ENCODE data around the gene ABHD10.

Gene ABHD10

DNA sequence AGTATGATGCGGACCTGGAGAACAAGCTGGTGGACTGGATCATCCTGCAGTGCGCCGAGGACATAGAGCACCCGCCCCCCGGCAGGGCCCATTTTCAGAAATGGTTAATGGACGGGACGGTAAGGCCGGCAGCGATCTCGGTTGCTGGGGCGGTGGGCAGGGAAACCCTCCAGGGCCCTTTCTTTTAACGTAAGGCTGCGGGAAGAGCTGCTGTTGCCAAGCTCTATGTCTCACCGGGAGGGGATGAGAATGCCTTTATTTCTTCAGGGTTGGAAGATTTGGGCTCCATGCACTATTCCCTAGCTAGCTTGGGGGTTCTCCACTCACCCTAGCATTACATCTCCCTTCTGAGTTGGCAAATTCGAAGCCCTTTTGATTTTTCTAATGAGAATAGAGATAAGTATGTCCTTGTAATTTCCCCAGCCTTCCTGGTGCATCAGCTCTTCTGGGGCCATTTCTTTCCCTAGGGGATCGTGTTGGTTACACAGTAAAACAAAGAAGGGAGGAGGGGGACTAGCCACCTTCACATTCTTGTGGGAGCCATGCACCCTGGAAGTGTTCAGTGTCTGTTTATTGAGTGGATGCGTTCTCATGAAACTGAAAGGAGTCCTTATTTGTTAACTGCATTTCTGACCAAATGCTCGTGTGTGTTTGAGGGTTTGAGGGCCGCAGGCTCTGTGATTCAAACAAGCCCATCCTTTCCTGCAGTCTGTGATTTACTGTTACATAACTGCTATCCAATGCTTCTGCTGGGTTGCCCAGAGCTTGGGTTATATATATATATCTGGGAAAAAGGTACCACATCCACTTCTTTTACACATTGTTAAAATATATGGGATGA, 20.9 kb downstream of the ABHD10 start:
- Mint-ChIP-seq H3K4me1 (ENCODE audit: low read depth in 2 of 2) (peaks cover 20% of the 10 kb centered on the region in 2 donors), H3K27me3 (no peaks in the 10 kb centered on the region), H3K9me3 (no peaks in the 10 kb centered on the region), H3K36me3 (ENCODE audit: insufficient read depth) (peaks cover 3% of the 10 kb centered on the region), H3K4me3 (peak overlapping the region; percentile 18 to 44), H3K27ac (no peak overlapping the region)
- DNase-seq (no peak), ATAC-seq (replicated peaks) (no peak)

DNA sequence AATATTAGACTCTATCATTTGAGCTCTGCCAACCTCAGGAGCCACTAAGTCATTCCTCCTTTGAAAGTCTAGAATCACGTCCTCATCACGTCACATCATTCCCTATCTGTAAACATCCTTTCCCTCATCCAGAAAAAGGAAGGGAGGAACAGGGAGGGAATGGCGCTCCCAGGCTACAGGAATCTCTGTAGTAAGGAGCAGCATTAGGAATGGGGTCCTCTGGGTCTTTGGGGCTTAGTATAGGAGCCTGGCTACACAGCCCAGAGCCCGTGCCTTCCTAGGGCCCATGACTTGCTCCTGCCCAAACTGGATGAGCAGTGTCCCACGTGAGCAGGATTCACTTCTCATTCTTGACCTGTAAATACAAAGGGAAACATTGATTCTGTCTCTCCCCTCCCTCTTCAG, 21.5 kb downstream of the ABHD10 start:
- Mint-ChIP-seq H3K27ac (no peak overlapping the region), H3K4me1 (ENCODE audit: low read depth in 2 of 2) (peaks cover 20% of the 10 kb centered on the region in 2 donors)

DNA sequence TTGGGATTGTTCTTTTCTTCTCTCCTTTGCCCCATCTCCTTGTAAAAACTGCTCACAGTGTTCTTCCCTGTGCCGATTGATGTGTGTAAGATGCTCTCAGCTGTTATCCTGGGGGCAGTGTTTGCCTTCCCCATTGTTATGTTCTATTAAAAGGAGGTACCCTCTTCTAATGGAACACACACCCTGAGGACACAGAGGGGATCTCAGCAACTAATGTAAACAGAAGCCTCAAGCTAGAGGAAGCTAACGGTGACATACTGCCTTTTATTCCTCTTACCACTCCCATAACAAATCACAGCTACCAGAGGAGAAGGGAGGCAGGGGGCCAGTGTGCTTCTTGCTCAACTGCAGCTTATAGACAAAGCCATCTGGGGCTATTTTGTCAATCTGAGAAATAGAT, 22.1 kb downstream of the ABHD10 start:
- no peaks in the 10 kb centered on the region for H3K27me3 Mint-ChIP-seq
- no peaks in the 10 kb centered on the region for H3K9me3 Mint-ChIP-seq
- ATAC-seq (replicated peaks): no peak
- no peak overlapping the region for H3K27ac Mint-ChIP-seq
- DNase-seq: no peak
- H3K4me1 Mint-ChIP-seq (ENCODE audit: low read depth in 2 of 2): peaks cover 20% of the 10 kb centered on the region in 2 donors
- H3K36me3 Mint-ChIP-seq (ENCODE audit: insufficient read depth): peaks cover 3% of the 10 kb centered on the region
- H3K4me3 Mint-ChIP-seq: no peak overlapping the region

More for the DNA sequence above, 21.5 kb downstream of the ABHD10 start:
- ATAC-seq (replicated peaks): no peak
- DNase-seq: no peak
- Mint-ChIP-seq H3K27me3 (no peaks in the 10 kb centered on the region), H3K36me3 (ENCODE audit: insufficient read depth) (peaks cover 3% of the 10 kb centered on the region), H3K9me3 (no peaks in the 10 kb centered on the region), H3K4me3 (no peak overlapping the region)

DNA sequence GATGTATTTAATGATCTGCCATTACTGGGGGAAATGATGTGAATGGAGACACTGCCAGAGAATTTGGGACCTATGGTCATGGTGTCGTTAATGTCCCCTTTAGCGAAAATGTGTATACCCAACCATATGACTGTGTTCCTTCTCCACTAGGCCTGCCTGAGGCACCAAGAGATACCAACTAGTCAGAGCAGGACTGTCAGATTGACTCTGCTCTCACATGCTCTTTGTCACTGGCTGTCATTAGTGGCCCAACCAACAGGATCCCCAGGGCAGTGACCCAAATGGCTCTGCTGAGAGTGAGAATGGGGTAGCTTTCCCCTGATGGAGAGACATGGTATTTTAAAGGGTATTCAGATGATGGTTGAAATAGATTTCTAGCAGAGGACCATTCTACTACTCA, 22.7 kb downstream of the ABHD10 start:
- Mint-ChIP-seq H3K4me1 (ENCODE audit: low read depth in 2 of 2) (peaks cover 20% of the 10 kb centered on the region in 2 donors), H3K27ac (no peak overlapping the region), H3K4me3 (no peak overlapping the region), H3K27me3 (no peaks in the 10 kb centered on the region), H3K36me3 (ENCODE audit: insufficient read depth) (peaks cover 3% of the 10 kb centered on the region), H3K9me3 (no peaks in the 10 kb centered on the region)
- DNase-seq: no peak
- no peak for ATAC-seq (replicated peaks)

DNA sequence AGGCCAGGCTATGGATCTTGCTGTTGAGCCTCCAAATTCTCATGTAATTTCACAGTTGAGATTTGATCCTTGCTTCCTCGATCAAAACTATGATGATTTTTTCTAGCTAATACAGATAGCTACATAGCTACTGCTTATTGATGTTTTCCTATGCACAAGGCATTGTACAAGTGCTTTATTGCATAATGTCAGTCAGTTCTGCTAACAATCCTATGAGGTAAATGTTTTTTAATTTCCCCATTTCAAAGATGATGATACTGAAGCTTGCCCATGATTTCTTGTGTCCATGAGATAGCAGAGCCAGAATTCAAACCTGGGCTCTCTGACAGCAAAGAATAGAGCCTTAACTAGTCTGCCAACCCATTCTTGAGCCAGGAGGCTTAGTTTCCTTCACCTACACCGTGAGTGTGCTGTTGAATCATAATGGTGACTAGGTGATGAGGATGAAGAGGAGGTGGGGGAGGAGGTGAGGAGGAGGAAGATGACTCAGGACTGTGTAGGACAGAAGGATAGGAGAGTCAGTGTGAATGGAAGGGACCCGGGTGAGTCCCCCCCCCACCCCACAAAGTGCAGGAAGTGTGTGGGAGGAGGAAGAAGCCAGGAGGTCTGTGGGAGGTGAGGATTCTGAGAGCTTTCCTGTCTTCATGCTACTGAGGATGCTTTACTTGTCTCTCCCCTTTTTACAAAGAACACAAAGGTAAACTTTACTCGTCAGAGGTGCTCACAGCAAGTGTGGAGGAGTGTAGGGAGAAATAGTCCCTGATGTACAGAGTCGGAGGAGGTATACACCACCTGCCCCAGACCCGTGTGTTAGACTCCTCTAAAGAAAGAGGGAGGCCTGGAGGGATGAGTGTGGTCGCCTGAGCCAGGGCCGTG, 23.5 kb downstream of the ABHD10 start:
- Mint-ChIP-seq H3K4me3 (peak overlapping the region in 1 of 2 donors; percentile 7), H3K4me1 (ENCODE audit: low read depth in 2 of 2) (peaks cover 20% of the 10 kb centered on the region in 2 donors), H3K36me3 (ENCODE audit: insufficient read depth) (peaks cover 3% of the 10 kb centered on the region), H3K27me3 (no peaks in the 10 kb centered on the region), H3K27ac (peak overlapping the region; percentile 15 to 72), H3K9me3 (no peaks in the 10 kb centered on the region)
- DNase-seq: no peak
- ATAC-seq (replicated peaks): peak; percentile 31

DNA sequence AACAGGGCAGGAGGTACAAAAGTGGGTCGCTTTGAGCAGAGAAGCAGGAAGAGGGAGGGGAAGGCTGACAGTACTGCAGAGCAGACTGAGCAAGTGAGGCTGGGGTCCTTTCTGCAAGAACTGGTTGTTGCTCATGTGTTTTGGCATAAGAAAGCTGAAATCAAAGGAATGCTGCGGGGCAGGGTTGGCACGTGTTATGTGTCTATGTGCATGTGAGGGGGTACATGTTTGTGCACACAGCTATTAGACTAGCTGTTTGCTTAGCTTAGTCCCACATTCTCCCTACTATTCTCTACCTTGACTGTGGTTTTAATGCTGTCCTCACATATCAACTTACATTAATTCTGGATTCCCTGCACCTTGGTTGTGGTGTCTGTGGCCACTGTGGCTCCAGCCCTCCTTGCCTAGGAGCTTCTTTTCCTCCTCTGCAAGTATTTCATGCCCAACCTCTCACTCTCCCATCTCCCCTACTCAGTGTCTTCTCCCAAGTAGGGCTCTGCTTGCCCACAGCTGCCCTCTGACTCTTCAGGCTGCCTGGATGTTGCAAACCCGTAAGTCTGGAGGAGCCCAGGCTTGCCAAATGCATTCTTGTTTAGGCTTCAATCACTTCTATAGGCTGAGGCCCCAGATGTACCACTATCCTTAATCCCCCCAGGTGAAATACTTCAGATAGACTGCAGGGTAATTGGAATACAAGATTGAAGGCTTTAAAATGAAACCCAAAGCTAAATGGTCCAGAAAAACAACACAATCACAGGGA, 24.7 kb downstream of the ABHD10 start:
- Mint-ChIP-seq H3K4me1 (ENCODE audit: low read depth in 2 of 2) (peaks cover 19 to 20% of the 10 kb centered on the region in 2 donors), H3K27me3 (no peaks in the 10 kb centered on the region), H3K4me3 (no peak overlapping the region), H3K9me3 (no peaks in the 10 kb centered on the region), H3K36me3 (ENCODE audit: insufficient read depth) (peaks cover 3% of the 10 kb centered on the region), H3K27ac (peak overlapping the region; percentile 4 to 15)
- DNase-seq: no peak
- ATAC-seq (replicated peaks): peak; percentile 17

DNA sequence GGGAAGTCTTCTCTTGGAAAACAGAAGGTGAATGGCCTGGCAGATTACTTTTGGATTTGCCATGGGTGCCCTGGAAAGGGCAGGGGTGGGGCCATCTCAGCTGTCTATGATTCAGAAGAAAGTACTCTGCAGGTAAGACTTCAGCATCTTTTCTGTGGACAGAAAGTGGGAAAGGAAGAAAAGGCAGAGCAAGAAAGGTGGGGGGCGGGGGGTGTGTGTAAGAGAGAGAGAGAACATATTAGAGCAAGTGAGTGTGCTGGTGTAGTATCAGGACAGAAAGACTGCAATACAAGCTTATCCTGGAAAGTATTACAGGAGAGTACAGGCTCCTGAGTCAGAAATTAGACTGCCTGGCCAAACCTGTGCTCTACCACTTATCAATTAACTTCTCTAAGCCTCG, 25.4 kb downstream of the ABHD10 start:
- Mint-ChIP-seq H3K9me3 (no peaks in the 10 kb centered on the region), H3K27ac (peak overlapping the region; percentile 4 to 15), H3K4me3 (no peak overlapping the region), H3K36me3 (ENCODE audit: insufficient read depth) (no peaks in the 10 kb centered on the region), H3K27me3 (no peaks in the 10 kb centered on the region), H3K4me1 (ENCODE audit: low read depth in 2 of 2) (peaks cover 18 to 20% of the 10 kb centered on the region in 2 donors)
- DNase-seq (no peak), ATAC-seq (replicated peaks) (no peak)

DNA sequence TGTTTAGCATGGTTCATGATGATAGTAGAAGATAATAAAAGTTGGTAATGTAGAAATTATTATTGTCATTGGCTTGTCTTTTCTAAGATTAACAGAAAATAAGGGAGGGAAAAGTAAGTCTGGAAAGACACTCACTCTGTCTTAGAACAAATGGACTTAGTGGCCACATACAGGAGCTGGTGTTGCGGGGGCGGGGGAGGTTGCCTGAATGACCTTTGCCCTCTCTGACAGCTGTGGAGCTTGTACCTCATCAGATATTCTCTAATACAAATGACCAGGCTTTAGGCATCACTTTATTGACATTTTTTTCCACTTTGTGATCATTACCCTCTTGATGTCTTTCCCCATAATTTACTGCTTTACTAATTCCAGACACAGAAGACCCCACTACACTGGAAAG, 25.8 kb downstream of the ABHD10 start:
- H3K4me3 Mint-ChIP-seq: no peak overlapping the region
- H3K9me3 Mint-ChIP-seq: no peaks in the 10 kb centered on the region
- no peaks in the 10 kb centered on the region for H3K27me3 Mint-ChIP-seq
- ATAC-seq (replicated peaks): no peak
- no peak for DNase-seq
- no peaks in the 10 kb centered on the region for H3K36me3 Mint-ChIP-seq (ENCODE audit: insufficient read depth)
- H3K27ac Mint-ChIP-seq: no peak overlapping the region
- peaks cover 18 to 20% of the 10 kb centered on the region in 2 donors for H3K4me1 Mint-ChIP-seq (ENCODE audit: low read depth in 2 of 2)

DNA sequence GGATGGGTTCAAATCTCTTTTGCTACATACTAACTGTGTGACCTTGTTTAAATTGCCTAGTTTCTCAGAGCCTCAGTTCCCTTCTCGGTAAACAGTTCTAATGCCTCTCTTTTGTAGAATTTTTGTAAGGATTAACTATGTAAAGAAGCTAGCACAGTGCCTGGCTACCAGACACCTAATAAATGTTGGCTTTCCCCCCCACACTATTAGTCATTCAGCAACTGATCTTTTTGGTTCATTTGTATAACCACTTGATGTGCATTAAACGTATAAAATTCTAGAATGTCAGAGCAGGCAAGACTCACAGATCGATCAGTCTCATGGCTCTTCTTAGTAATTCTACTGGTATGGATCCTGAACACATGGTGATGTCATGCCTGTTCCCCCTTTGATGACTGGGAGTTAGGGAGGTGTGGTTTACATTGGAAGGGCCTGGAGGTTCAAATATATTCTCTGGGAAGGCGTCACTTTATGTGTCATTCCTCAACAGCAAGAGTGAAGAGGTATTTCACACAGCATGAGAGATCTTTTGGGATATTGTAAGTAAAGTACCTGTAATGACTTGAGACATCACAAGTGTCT, 26.4 kb downstream of the ABHD10 start:
- Mint-ChIP-seq H3K9me3 (no peaks in the 10 kb centered on the region), H3K36me3 (ENCODE audit: insufficient read depth) (no peaks in the 10 kb centered on the region), H3K27ac (no peak overlapping the region), H3K27me3 (no peaks in the 10 kb centered on the region), H3K4me1 (ENCODE audit: low read depth in 2 of 2) (peaks cover 18 to 20% of the 10 kb centered on the region in 2 donors), H3K4me3 (no peak overlapping the region)
- ATAC-seq (replicated peaks): no peak
- no peak for DNase-seq

DNA sequence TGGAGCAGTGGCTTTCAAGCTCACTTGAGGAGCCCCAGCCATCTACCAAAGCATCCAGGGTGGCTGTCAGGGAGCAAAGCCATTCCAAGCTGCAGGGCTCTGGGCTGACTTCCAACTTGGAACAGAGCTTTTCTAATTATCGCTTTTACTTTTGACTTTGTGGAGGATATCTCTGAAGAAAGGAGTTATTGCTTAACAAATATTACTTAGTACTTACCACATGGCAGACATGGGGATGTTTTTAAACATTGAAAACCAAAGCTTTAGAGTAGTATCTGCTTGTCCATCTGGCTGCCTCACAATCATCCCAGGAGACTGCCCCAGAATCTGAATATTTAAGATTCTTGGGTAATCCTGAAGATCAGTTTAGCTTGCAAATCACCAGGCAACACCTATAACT, 28.8 kb downstream of the ABHD10 start:
- no peaks in the 10 kb centered on the region for H3K9me3 Mint-ChIP-seq
- H3K4me3 Mint-ChIP-seq: no peak overlapping the region
- H3K4me1 Mint-ChIP-seq (ENCODE audit: low read depth in 2 of 2): peaks cover 11 to 15% of the 10 kb centered on the region in 2 donors

DNA sequence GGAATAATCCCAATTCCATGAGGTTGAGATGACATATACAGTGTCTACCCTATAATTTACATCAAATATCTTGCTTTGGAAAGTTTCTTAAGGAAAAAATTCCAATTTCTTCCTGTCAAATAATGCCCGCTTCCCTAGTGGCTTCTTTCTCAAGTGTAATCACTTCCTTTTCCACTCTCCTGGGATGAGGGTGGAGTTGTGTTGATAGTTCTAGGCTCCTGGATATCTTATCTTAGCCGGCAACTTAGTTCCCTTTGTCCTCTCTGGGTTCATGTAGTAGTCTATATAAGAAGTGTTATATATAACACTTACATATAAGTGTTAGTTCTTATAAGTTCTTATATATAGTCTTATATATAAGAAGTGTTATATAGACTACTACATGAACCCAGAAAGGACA, 30.8 kb downstream of the ABHD10 start:
- Mint-ChIP-seq H3K4me1 (ENCODE audit: low read depth in 2 of 2) (peaks cover 4 to 7% of the 10 kb centered on the region in 2 donors), H3K27me3 (no peaks in the 10 kb centered on the region), H3K4me3 (no peak overlapping the region), H3K36me3 (ENCODE audit: insufficient read depth) (no peaks in the 10 kb centered on the region), H3K9me3 (no peaks in the 10 kb centered on the region), H3K27ac (no peak overlapping the region)
- ATAC-seq (replicated peaks) (no peak), DNase-seq (no peak)

More for the DNA sequence above, 28.8 kb downstream of the ABHD10 start:
- H3K36me3 Mint-ChIP-seq (ENCODE audit: insufficient read depth): no peaks in the 10 kb centered on the region
- DNase-seq (no peak), ATAC-seq (replicated peaks) (no peak)
- no peak overlapping the region for H3K27ac Mint-ChIP-seq
- no peaks in the 10 kb centered on the region for H3K27me3 Mint-ChIP-seq

DNA sequence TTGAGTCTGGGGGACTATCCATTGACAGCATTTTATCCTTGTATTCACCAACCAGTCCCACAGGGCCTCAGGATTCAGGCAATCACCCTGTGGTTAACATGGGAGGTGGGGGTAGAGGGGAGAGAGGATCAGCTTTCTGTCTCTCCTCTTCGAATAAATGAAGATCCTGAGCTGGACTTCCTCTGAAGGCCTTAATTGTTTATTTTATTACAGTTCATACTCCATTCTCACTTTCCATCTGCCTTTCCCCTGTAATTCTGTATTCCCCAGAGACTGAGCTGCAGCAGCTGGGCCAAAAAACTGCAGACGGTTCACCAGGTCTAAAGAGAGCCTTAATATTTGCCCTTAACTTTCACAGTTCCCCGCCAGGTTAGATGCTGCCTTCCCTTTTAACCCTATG, 31.8 kb downstream of the ABHD10 start:
- Mint-ChIP-seq H3K4me1 (ENCODE audit: low read depth in 2 of 2) (peaks cover 4 to 7% of the 10 kb centered on the region in 2 donors), H3K36me3 (ENCODE audit: insufficient read depth) (no peaks in the 10 kb centered on the region), H3K27ac (no peak overlapping the region), H3K27me3 (no peaks in the 10 kb centered on the region), H3K9me3 (no peaks in the 10 kb centered on the region), H3K4me3 (no peak overlapping the region)
- ATAC-seq (replicated peaks): no peak
- no peak for DNase-seq

DNA sequence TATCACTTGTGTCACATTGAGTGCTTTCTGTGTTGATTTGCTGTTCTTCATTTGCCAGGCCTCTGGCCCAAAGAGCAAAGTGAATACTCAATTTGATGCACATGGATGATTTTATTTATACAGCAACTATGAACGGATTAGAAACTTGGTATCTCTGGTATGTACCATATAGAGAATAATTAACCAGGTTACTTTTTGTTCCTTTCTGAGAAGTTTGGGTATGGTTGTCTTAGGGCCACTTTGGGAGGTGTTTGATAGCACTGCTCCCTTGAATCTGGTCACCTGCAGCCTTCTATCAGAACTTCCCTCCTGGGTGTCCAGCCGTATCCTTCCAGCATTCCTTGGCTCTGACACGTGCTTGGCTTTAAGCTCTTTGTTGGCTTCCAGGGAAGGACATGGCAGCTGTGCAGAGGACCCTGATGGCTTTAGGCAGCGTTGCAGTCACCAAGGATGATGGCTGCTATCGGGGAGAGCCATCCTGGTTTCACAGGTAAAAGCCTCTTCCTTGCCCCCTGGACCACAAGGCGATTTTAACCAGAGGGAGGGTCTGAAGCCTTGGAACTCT, 32.6 kb downstream of the ABHD10 start:
- Mint-ChIP-seq H3K27me3 (no peaks in the 10 kb centered on the region), H3K4me3 (no peak overlapping the region), H3K27ac (no peak overlapping the region), H3K36me3 (ENCODE audit: insufficient read depth) (no peaks in the 10 kb centered on the region), H3K9me3 (no peaks in the 10 kb centered on the region), H3K4me1 (ENCODE audit: low read depth in 2 of 2) (peaks cover 4 to 7% of the 10 kb centered on the region in 2 donors)
- no peak for DNase-seq
- no peak for ATAC-seq (replicated peaks)
